ENCODE measurements around the gene HDAC11.

Gene HDAC11

GRCh38 chr3:13470894-13471574 is 9.1 kb upstream of the HDAC11 start:
- Histone ChIP-seq H3K9ac (no peak overlapping the region), H3K36me3 (no peaks in the 10 kb centered on the region), H3K4me3 (no peak overlapping the region), H3K27ac (no peak overlapping the region), H3K9me3 (no peaks in the 10 kb centered on the region), H4K20me1 (no peaks in the 10 kb centered on the region), H3K4me1 (peaks cover 19% of the 10 kb centered on the region), H3K4me2 (no peak overlapping the region), H3K27me3 (no peaks in the 10 kb centered on the region)
- no peak for TF ChIP-seq Cebpa-rat (IDR thresholded peaks at IDR 0.05)

- no peak for TF ChIP-seq Cebpa-rat (IDR thresholded peaks at IDR 0.05)
- Histone ChIP-seq H3K36me3 (no peaks in the 10 kb centered on the region), H3K9ac (no peak overlapping the region), H4K20me1 (no peaks in the 10 kb centered on the region), H3K9me3 (no peaks in the 10 kb centered on the region), H3K4me2 (no peak overlapping the region), H3K27ac (no peak overlapping the region), H3K27me3 (no peaks in the 10 kb centered on the region), H3K4me1 (peaks cover 13% of the 10 kb centered on the region), H3K4me3 (no peak overlapping the region)
Observed at GRCh38 chr3:13472286-13472685, 7.8 kb upstream of the HDAC11 start.

GRCh38 chr3:13473020-13473419 is 7.1 kb upstream of the HDAC11 start:
- no peaks in the 10 kb centered on the region for H3K9me3 ChIP-seq
- H3K27ac ChIP-seq = no peak overlapping the region
- TF ChIP-seq Cebpa-rat (IDR thresholded peaks at IDR 0.05) = no peak
- H3K4me2 ChIP-seq = no peak overlapping the region
- H3K4me1 ChIP-seq = peaks cover 13% of the 10 kb centered on the region
- no peaks in the 10 kb centered on the region for H3K27me3 ChIP-seq
- H3K9ac ChIP-seq = no peak overlapping the region
- H4K20me1 ChIP-seq = no peaks in the 10 kb centered on the region
- H3K4me3 ChIP-seq = no peak overlapping the region
- H3K36me3 ChIP-seq = no peaks in the 10 kb centered on the region

- Histone ChIP-seq H3K27ac (no peak overlapping the region), H3K36me3 (no peaks in the 10 kb centered on the region), H3K4me3 (no peak overlapping the region), H3K9me3 (no peaks in the 10 kb centered on the region), H3K4me1 (peaks cover 14% of the 10 kb centered on the region), H4K20me1 (no peaks in the 10 kb centered on the region), H3K4me2 (no peak overlapping the region), H3K27me3 (no peaks in the 10 kb centered on the region), H3K9ac (no peak overlapping the region)
- no peak for TF ChIP-seq Cebpa-rat (IDR thresholded peaks at IDR 0.05)
Observed at GRCh38 chr3:13474021-13474420, 6.1 kb upstream of the HDAC11 start.

- H3K27ac ChIP-seq = no peak overlapping the region
- TF ChIP-seq Cebpa-rat (IDR thresholded peaks at IDR 0.05) = no peak
- no peak overlapping the region for H3K9ac ChIP-seq
- peaks cover 11% of the 10 kb centered on the region for H3K4me1 ChIP-seq
- H4K20me1 ChIP-seq = no peaks in the 10 kb centered on the region
- H3K4me3 ChIP-seq = no peak overlapping the region
- no peaks in the 10 kb centered on the region for H3K36me3 ChIP-seq
- H3K4me2 ChIP-seq = no peak overlapping the region
- no peaks in the 10 kb centered on the region for H3K9me3 ChIP-seq
- H3K27me3 ChIP-seq = no peaks in the 10 kb centered on the region
Observed at GRCh38 chr3:13474776-13475303, 5.3 kb upstream of the HDAC11 start.

GRCh38 chr3:13475871-13476590 is 4.1 kb upstream of the HDAC11 start:
- Histone ChIP-seq H3K36me3 (no peaks in the 10 kb centered on the region), H3K9me3 (no peaks in the 10 kb centered on the region), H3K27ac (no peak overlapping the region), H3K4me2 (no peak overlapping the region), H3K27me3 (no peaks in the 10 kb centered on the region), H3K4me3 (no peak overlapping the region), H3K9ac (no peak overlapping the region), H4K20me1 (no peaks in the 10 kb centered on the region), H3K4me1 (peaks cover 18% of the 10 kb centered on the region)
- no peak for TF ChIP-seq Cebpa-rat (IDR thresholded peaks at IDR 0.05)

- no peak overlapping the region for H3K4me3 ChIP-seq
- H3K9ac ChIP-seq = no peak overlapping the region
- no peak overlapping the region for H3K4me2 ChIP-seq
- no peaks in the 10 kb centered on the region for H3K9me3 ChIP-seq
- no peak overlapping the region for H3K27ac ChIP-seq
- no peaks in the 10 kb centered on the region for H3K27me3 ChIP-seq
- TF ChIP-seq Cebpa-rat (IDR thresholded peaks at IDR 0.05) = no peak
- H3K4me1 ChIP-seq = peaks cover 37% of the 10 kb centered on the region
- no peaks in the 10 kb centered on the region for H4K20me1 ChIP-seq
- no peaks in the 10 kb centered on the region for H3K36me3 ChIP-seq
Observed at GRCh38 chr3:13477943-13478342, 2.2 kb upstream of the HDAC11 start.

- peaks cover 50% of the 10 kb centered on the region for H3K4me1 ChIP-seq
- no peaks in the 10 kb centered on the region for H3K27me3 ChIP-seq
- no peaks in the 10 kb centered on the region for H3K36me3 ChIP-seq
- TF ChIP-seq Cebpa-rat (IDR thresholded peaks at IDR 0.05) = no peak
- H3K9ac ChIP-seq = peak overlapping the region; percentile 87
- H3K9me3 ChIP-seq = no peaks in the 10 kb centered on the region
- peak overlapping the region; percentile 76 for H3K4me3 ChIP-seq
- peak overlapping the region; percentile 97 for H3K4me2 ChIP-seq
- no peaks in the 10 kb centered on the region for H4K20me1 ChIP-seq
- peak overlapping the region; percentile 90 for H3K27ac ChIP-seq
Observed at GRCh38 chr3:13479332-13479581, 849 bp upstream of the HDAC11 start.

- Histone ChIP-seq H3K9ac (peak overlapping the region; percentile 73), H3K27me3 (no peaks in the 10 kb centered on the region), H3K9me3 (no peaks in the 10 kb centered on the region), H3K4me1 (peaks cover 64% of the 10 kb centered on the region), H3K4me3 (peak overlapping the region; percentile 76), H3K4me2 (peak overlapping the region; percentile 97), H3K27ac (peak overlapping the region; percentile 66), H4K20me1 (no peaks in the 10 kb centered on the region), H3K36me3 (no peaks in the 10 kb centered on the region)
- TF ChIP-seq Cebpa-rat (IDR thresholded peaks at IDR 0.05) = no peak
Observed at GRCh38 chr3:13480340-13481318, 523 bp downstream of the HDAC11 start.
